Stimulated activated CD8-positive, alpha-beta memory T cell treated with anti-CD3 and anti-CD28 coated beads, Interleukin-4, amount 100 ng/mL, for 4 hours (primary cell): ENCODE data around the gene C22orf39.

ENCODE experiments used
- DNase-seq, 2 donors: peaks; one replicate each; pipeline ENCODE4 v3.0.0-alpha.2; 2020; ENCODE audit warnings: low read depth in 2 of 2, low spot score in 1 of 2

Gene C22orf39

GRCh38 chr22:19402642-19403191, 44.8 kb downstream of the C22orf39 start:
- no peak for DNase-seq

GRCh38 chr22:19401483-19401882, 46.0 kb downstream of the C22orf39 start:
- DNase-seq: no peak

- no peak for DNase-seq
Measured at GRCh38 chr22:19400881-19401280, 46.6 kb downstream of the C22orf39 start.

- no peak for DNase-seq
Measured at GRCh38 chr22:19398652-19399051, 48.9 kb downstream of the C22orf39 start.

- no peak for DNase-seq
Measured at GRCh38 chr22:19398206-19398605, 49.3 kb downstream of the C22orf39 start.

GRCh38 chr22:19397734-19398104, 49.8 kb downstream of the C22orf39 start:
- no peak for DNase-seq

- no peak for DNase-seq
Measured at GRCh38 chr22:19396934-19397733, 50.4 kb downstream of the C22orf39 start.

- DNase-seq: no peak
Measured at GRCh38 chr22:19396561-19396933, 51.0 kb downstream of the C22orf39 start.

GRCh38 chr22:19395276-19395675, 52.2 kb downstream of the C22orf39 start:
- DNase-seq: no peak

GRCh38 chr22:19394274-19395050, 53.0 kb downstream of the C22orf39 start:
- DNase-seq: no peak

- DNase-seq: no peak
Measured at GRCh38 chr22:19393704-19394103, 53.8 kb downstream of the C22orf39 start.
